Retinal pigment epithelial cell (primary cell): ENCODE measurements around the gene RBCK1.

Source experiments
- DNase-seq: peaks from one replicate; pipeline ENCODE4 v3.0.0-alpha.2; 2010; ENCODE audit warnings: low read depth
- H3K4me3 ChIP-seq: 2 replicates; pipeline ENCODE4 v1.5.1; 2011; ENCODE audit warnings: mild to moderate bottlenecking, low read length, control low read depth, moderate library complexity
- TF ChIP-seq, protein P1 (sequence below): conservative IDR thresholded peaks from 2 replicates; pipeline ENCODE4 v1.5.1; 2011; ENCODE audit warnings: low read depth, low read length, control low read depth, inconsistent platforms

The RBCK1 gene

DNA sequence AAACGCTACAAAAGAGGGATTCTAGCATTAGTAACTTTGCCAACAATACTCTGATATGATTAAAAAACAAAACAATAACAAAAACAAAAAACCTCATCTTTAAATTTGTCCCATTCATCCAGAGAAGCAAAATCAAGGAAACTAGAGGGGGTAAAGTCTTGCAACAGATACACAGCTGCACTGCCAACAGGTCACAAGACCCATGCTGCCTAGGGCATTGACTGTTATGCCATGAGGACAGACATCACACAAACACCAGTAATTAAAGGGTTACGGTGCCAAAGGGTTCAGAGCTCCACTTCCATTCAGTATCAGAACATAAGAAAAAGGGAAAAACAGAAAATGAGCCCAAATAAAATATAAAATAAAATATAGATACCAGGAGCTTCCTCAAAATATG, 52.6 kb downstream of the RBCK1 start:
- TF ChIP-seq, protein P1, sequence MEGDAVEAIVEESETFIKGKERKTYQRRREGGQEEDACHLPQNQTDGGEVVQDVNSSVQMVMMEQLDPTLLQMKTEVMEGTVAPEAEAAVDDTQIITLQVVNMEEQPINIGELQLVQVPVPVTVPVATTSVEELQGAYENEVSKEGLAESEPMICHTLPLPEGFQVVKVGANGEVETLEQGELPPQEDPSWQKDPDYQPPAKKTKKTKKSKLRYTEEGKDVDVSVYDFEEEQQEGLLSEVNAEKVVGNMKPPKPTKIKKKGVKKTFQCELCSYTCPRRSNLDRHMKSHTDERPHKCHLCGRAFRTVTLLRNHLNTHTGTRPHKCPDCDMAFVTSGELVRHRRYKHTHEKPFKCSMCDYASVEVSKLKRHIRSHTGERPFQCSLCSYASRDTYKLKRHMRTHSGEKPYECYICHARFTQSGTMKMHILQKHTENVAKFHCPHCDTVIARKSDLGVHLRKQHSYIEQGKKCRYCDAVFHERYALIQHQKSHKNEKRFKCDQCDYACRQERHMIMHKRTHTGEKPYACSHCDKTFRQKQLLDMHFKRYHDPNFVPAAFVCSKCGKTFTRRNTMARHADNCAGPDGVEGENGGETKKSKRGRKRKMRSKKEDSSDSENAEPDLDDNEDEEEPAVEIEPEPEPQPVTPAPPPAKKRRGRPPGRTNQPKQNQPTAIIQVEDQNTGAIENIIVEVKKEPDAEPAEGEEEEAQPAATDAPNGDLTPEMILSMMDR: no peak
- peak overlapping the region; percentile 80 for H3K4me3 ChIP-seq
- no peak for DNase-seq

DNA sequence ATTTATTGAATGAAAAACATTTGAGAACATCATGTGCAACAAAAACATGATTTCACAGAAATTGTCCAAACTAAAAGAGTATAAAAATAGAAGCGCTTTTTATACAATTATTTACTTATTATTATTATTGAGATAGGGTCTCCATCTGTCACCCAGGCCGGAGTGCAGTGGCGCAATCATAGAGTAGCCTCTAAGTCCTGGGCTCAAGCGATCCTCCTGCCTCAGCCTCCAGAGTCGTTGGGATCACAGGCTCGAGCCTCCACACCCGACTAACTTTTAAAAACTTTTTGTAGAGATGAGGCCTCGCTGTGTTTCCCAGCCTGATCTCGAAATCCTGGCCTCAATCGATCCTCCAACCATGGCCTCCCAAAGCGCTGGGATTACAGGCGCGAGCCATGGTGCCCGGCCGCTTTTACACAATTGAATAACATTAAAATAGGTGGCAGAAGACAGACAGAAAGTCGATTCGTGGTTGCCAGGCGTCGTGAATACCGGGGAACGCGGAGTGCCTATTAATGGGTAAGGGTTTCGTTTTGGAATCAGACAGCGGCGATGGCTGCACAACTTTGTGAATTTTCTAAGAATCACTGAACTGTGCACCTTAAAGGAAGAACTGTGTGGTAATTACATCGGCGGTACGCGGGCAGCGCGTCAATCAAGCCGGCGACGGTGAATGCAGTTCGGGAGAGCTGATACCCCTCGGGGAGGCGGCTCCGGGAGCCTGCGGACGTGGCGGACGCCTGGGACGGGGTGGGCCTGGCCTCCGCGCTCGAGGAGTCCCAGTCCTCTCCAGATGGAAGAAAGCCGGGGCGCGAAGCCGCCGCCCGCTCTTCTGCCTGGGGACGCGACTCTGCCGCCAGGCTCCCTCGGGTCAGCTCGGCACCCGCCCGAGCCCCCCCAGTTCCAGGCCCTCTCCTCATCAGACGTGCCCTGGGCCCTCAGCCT, 53.4 kb downstream of the RBCK1 start:
- DNase-seq: no peak
- TF ChIP-seq, protein P1: no peak
- peak overlapping the region; percentile 80 for H3K4me3 ChIP-seq

DNA sequence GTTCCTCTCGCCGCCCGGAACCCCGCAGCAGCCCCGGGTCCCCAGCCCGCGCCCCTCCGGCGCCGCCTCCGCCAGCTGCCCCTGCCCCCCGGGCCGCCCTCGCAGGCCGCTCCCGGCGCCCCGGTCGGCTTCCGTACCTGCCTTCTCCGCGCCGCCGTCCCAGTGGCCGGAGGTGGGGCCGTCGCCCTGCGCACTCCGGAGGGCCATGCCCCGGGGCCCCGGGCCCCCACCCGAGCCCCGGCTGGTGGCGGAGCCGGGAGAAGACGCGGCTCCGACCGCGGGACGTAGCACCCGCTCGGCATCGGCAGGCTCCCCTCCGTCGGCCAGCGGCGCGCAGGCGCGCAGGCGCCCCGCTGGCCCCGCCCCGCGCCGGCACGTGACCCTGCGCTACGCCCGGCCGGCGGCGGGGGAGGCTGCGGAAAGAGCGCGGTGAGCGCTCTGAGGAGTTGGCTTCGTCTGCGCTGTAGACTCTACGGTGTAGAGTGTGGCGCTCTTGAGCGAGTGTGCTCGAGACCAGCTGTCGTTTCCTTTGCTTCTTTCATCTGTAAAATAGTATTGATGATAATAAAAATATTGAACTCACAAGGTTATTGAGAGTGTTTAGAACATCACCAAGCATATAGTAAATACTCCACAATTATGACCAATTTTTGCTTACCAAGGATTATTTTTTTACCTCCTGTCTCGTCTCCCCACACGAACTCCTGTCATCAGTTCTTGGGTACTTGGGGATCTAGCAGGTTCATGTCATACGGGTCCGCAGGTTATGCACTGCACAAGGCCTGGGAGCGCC, 54.3 kb downstream of the RBCK1 start, which contains the start of gene TBC1D20:
Gene TBC1D20 (minus strand): TSS at position 335 of the 793 bp plus-strand sequence. CDS start 128 bp downstream, at position 207.
- peak; percentile 43 for DNase-seq
- TF ChIP-seq, protein P1: peak; percentile 32
- H3K4me3 ChIP-seq: peak within 1 kb of the TSS; percentile 80

DNA sequence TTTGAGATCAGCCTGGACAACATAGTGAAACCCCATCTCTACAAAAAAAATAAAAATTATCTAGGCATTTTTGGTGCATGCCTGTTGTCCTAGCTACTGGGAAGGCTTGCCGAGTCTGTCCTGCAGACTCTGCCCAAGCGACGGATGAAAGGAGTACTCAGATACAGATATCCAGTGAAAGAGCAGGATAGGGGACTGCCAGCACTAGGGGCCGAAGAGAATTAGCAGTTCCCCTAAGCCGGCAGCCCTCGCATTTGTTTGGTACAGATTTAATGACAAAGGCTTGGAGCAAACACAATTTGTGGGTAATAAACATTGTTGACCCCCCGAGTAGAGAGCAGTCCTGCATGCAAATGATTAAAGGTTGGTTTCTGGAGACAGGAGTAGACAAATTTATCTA, 59.7 kb downstream of the RBCK1 start:
- DNase-seq: no peak
- no peak overlapping the region for H3K4me3 ChIP-seq
- TF ChIP-seq, protein P1: no peak

DNA sequence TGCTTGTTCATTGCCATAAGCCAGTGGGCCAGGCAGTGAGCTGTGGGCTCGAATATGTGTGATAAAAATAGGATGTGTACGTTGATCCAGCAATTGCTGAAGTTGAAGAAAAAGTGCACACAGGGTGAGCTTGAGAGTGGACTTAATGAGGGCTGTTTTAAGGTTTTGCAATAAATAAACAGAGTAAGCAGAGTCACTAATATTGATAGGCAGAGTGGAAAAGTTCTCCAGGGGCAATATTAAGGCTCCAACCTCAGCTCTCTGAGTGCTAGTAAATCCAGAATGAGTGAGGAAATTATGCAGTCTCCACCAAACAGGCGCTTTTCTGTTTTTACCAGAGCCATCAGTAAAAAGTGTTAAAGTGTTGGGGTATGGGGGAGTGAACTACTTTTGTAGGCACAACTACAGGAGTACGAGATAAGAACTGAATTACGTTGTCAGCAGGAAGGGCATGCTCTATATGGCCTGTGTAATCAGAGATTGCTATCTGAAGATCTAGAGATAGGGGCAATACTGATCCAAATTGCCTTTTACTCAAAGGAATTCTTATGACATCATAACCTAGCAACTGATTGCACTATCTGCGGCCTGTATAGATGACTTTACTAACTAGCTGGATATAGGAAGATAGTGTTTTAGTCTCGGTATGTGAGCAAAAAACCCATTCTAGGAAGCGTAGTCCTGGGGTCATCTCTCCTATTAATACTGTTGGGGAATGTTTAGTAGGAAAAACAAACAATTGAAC, 61.8 kb downstream of the RBCK1 start:
- TF ChIP-seq, protein P1: no peak

DNA sequence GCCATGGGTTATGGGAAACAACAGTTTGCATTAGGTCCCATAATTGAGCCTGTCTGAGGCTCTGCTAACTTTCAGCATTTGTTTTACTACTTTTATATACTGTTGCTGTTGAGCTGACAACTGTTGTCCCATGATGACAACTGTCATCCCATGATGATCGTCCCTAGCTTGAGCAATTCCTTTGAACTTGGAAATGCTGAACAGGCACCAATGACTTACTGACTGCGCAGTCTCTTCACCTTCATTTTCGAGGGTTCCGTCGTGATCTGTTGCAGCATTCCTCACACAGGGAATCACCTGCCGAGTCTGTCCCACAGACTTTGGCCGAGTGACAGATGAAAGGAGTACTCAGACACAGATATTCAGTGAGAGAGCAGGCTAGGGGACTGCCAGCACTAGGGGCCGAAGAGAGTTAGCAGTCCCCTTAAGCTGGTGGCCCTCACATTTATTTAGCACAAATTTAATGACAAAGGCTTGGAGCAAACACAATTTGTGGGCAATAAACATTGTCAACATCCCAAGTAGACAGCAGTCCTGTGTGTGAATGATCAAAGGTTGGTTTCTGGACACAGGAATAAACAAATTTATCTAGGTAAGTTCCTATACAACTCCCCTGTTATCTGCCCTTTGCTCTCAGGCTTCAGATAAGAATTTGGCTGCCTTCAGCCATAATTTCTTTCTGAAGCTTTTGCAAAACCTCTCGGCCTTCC, 64.2 kb downstream of the RBCK1 start:
- H3K4me3 ChIP-seq: no peak overlapping the region
- TF ChIP-seq, protein P1: no peak
- DNase-seq: no peak

More for the DNA sequence above, 61.8 kb downstream of the RBCK1 start:
- DNase-seq: no peak
- no peak overlapping the region for H3K4me3 ChIP-seq
